GM18526 (cell line): ENCODE results near the gene KCNAB1.

Experiments
- POLR2A ChIP-seq: IDR thresholded peaks from 3 replicates; pipeline ENCODE4 v1.6.1; 2011; ENCODE audit not compliant: insufficient read length; ENCODE audit errors: extremely low read depth

Gene KCNAB1

GRCh38 chr3:156201411-156202405 is 81.3 kb downstream of the KCNAB1 start:
- TF ChIP-seq POLR2A: no peak

- no peak for TF ChIP-seq POLR2A
These were observed 85.8 kb downstream of the KCNAB1 start for GRCh38 chr3:156206157-156206556.

- no peak for TF ChIP-seq POLR2A
These were observed 87.7 kb downstream of the KCNAB1 start for GRCh38 chr3:156207802-156208685.

- TF ChIP-seq POLR2A: no peak
These were observed 89.4 kb downstream of the KCNAB1 start for GRCh38 chr3:156209631-156210335.

- no peak for TF ChIP-seq POLR2A
These were observed 91.2 kb downstream of the KCNAB1 start for GRCh38 chr3:156211583-156211982.

- TF ChIP-seq POLR2A: no peak
These were observed 94.3 kb downstream of the KCNAB1 start for GRCh38 chr3:156214676-156215075.

GRCh38 chr3:156215751-156216150 is 95.4 kb downstream of the KCNAB1 start:
- no peak for TF ChIP-seq POLR2A

- TF ChIP-seq POLR2A: no peak
These were observed 95.8 kb downstream of the KCNAB1 start for GRCh38 chr3:156216216-156216615.

GRCh38 chr3:156216852-156217251 is 96.5 kb downstream of the KCNAB1 start:
- no peak for TF ChIP-seq POLR2A

GRCh38 chr3:156217674-156218352 is 97.4 kb downstream of the KCNAB1 start:
- TF ChIP-seq POLR2A: no peak

- no peak for TF ChIP-seq POLR2A
These were observed 98.0 kb downstream of the KCNAB1 start for GRCh38 chr3:156218353-156218744.

- TF ChIP-seq POLR2A: no peak
These were observed 106.5 kb downstream of the KCNAB1 start for GRCh38 chr3:156226676-156227420.

- TF ChIP-seq POLR2A: no peak
These were observed 107.3 kb downstream of the KCNAB1 start for GRCh38 chr3:156227704-156228103.
